GM12891 (cell line): ENCODE data around the gene RIPOR3.

Experiments
- POLR2A ChIP-seq: IDR thresholded peaks from 2 replicates; pipeline ENCODE4 v1.6.1; 2011; ENCODE audit warnings: low read depth, low read length, control low read depth
- TAF1 ChIP-seq: IDR thresholded peaks from 2 replicates; pipeline ENCODE4 v1.6.1; 2011; ENCODE audit warnings: low read depth, low read length, control low read depth

- no peak for TF ChIP-seq TAF1
- TF ChIP-seq POLR2A: no peak
Measured at GRCh38 chr20:50715694-50716093, 24.4 kb upstream of the RIPOR3 start.
